ENCODE measurements around the gene LTBP1.

Gene LTBP1

DNA sequence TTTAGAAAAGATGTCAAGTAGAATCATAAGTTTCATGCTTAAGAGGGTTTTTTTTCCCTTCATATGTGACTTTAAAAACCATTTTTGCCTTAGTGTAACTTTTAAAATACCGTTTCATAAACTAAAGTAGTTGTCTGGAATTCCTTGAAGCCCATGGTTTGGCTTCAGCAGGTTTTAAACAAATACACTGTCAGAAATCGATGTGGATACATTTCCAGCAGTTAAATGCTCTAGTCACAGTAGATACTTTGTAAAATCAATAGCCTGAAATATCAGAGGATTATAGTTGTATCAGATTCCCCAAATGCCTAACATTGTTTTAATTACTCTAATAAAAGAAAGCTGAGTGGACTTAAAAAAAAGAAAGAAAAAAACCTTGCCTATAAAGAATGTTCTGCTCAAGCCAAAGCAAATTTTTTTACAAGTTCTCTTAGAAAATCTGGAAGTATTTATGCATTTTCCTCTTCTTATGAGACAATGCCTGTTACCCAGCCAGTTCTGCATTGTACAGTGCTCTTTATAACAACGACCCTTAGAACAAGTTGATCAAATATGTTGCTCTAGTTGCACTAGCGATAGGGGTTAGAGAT is 260.5 kb downstream of the LTBP1 start:
- DNase-seq, result no peak

DNA sequence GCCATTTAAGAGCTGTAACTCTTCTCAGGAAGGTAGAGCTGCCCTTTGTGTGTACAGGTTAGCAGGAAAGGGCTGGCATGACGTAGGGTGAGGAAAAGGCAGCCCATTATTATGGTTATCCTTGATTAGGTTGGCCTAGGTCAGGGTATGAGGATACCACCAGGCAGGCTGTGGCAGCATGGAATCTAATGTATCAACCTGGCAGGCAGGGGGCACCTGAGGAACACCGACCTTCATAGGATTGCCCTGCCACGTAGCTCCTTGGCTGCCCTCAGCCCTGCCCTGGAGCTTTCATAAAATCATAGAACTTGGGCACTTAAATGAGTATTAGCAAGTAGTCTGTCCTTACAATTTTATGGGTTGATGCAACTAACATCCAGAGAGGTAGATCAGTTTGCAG is 261.6 kb downstream of the LTBP1 start:
- DNase-seq, result no peak

GRCh38 chr2:33209976-33210375 is 263.2 kb downstream of the LTBP1 start:
- no peak for DNase-seq

DNA sequence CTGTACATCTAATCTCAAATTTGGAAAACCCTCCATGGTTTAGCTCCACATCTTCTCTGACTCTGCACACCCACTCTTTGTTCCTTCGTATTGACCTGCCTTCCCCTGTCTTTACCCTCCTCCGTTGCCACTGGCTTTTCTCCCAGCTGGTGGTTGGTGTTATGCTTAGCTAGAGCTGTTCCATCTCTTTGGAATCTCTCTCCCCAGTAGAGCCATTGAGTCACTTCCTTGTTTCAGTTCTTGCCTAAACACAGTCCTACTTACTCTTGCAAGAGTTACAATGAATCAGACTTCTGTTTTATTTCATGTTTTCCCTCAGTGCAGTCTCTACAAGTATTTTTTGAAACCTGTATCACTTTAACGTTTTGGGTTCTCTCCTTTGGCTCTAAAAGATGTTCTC is 263.9 kb downstream of the LTBP1 start:
- no peak for DNase-seq

DNA sequence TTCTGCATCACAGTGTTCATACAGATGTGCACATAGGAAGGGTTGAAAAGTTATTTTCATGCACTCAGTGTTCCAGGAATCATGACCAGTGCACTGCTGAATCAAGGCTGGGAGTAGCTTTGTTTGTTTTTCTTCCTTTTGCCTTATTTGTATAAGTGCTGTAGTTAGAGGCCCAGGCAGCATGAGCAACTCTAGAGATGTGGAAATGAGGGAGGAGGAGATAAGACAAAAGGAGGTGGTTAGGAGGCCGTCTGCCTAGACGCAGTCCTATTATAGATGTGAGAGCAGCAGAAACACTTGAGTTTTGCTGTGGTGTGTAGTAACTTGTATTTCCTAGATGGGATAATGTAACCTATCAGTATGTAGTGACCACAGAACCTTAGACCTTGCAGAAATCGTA is 265.4 kb downstream of the LTBP1 start:
- no peak for DNase-seq

DNA sequence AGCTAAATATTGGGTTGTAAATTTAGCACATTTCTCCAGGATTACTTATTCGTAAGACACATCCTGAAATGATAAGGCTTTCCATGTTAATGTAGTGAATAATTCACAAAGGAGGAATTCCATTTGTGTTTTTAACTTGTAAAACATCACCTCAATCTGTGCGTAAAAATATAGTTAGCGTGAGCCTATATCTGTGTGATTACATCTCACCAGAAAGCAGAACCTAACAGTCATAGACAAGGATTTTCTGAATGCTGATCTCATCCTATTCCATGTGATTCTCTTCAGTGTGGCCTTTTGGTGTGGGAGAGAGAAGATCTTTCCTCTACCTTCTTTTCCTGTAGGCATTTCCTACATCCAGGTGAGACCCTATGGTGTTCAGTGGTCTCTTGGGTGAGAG is 266.5 kb downstream of the LTBP1 start:
- no peak for DNase-seq

DNA sequence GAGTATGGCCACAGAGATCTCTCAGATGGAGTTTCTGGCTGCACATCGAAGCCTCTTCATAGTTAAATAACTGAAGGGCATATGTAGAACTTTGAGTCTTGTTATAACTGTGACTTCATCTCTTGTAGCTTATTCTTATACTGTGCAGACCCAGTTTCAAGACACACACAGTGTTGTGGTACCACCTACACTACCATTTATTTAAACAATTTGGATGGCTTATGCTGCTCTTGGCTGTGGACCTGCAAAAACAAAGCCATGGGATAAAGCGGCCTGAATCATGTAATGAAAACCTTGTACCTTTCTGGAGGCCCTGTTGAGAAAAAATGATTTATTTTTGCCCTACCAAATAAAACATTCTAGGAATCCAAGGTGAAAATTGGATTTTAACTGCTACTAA is 266.9 kb downstream of the LTBP1 start:
- no peak for DNase-seq

DNA sequence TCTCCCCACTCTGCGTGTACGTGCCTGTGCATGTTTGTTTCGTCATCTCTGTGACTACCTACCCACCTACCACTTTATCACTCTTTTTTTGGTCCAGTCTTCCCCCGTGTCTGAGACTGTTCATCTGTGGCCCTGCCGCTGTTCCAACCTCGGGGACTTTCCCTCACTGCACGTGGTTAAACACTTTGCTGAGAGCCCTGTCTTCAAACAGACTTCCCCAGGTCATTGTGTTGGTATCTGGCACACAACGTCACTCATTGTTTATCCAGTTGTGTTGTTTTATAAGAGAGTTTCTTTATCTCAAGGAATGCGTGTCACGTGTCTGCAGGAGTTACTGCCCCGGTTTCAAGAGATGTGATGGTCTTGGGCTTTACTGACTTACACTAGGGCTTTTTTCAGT is 267.7 kb downstream of the LTBP1 start:
- no peak for DNase-seq

DNA sequence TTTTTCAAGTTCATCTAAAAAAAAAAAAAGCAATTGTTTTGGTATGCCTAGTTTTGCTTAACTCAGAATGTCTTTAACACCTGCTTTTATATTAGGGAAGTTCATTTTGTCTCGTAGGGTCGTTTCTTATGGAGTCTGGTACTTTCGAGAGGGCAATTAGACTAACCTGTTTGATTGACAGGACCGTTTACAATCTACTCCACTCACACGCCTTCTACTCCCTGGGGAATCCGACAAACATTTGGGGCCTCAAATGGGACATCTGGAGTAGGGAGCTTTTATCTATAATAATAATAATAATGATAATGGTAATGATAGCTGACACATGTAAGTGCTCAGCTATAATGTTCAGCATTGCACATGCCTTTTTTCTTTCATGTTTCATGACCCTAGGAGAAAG is 268.1 kb downstream of the LTBP1 start:
- DNase-seq, result no peak

DNA sequence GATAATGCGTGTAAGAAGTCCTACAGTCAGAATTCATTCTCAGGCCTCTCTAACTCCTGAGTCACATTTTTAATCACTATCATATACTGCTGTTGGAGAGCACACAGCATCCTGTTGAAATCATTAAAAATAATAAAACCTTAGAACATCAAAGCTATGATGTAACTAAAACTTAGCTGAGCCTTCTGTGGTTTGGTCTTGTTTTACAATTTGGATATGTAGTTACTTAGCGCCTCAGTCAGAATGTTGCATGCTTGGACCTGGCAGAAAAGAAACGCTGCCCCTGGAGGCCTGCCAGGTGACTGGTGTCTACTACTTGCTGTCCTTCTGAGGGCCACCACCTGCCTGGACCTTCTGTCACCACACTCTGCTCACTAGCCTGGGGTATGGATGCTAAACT is 268.5 kb downstream of the LTBP1 start:
- DNase-seq, result no peak

DNA sequence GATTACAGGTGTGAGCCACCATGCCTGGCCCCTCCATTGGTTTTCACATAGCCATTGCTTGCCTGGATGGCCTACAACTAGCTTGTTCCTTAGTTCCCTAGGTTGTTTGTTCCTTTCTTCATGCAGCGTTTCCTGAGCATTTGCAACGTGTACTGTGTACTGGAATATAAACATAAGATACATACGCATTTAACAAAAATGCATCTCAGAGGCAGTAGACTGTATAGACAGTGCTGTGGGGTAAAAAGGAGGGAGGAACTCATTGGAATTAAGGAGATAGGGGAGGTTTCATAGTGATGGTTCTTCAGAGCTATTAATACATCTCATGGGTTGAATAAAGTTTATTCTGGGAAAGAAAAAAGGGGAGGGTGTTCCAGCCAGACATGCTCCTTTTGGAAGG is 269.2 kb downstream of the LTBP1 start:
- DNase-seq, result no peak

GRCh38 chr2:33216508-33217182 is 269.9 kb downstream of the LTBP1 start:
- DNase-seq, result no peak

DNA sequence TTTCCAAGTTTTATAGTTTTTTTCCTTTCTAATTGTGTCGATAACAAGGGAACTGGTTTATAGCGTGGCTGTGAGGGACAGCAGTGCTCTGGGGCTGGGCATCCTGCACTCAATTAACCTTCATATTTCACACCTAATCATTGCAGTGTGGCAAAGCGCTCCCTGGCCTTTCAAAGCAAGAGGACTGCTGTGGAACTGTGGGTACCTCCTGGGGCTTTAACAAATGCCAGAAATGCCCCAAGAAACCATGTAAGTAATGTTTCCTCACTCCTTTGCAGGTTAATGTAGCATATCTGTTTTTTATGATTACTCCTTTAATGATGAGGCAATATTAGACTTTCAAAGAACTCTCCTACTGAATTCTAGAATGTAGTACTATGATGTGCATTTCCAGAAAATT is 270.7 kb downstream of the LTBP1 start:
- DNase-seq, result no peak

DNA sequence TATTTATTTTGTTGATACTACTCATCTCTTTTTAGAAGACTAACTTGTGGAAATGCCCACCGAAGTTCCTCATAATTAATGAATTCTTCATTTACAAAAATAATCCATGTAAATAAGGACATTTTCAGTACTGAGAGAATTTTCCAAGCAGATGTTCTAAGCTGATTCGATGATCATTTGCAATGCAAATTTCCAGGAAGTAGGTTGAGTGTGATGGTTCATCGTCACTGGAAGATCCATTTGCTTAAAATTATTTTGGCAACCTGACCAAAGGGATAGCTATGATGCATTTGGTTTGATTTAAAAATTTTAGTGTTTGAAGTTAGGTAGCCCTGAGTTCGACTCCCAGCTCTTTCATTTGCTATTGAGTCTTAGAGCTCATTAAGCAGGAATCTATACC is 272.4 kb downstream of the LTBP1 start:
- DNase-seq, result no peak

GRCh38 chr2:33219850-33220275 is 273.1 kb downstream of the LTBP1 start:
- DNase-seq, result no peak

DNA sequence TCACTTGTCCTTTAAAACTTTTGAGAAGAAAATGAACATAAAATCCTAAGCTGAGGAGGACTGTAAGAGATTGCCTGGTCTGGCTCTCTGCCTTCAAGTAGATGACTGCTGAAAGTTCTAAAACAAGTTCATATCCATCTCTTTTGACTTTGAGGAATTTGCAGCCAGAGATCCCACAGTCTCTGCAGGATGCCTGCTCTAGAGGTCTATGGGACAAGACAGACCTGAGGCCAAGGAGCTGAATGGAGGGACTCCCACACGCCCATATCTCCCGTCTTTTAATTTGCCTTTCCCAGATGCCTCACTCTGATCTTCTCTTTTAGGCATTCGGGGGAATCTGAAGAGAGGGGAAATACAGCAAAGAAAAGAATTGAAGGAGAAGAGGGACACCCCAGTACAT is 273.8 kb downstream of the LTBP1 start:
- no peak for DNase-seq

- no peak for DNase-seq
Observed at GRCh38 chr2:33221046-33221784, 274.5 kb downstream of the LTBP1 start.

DNA sequence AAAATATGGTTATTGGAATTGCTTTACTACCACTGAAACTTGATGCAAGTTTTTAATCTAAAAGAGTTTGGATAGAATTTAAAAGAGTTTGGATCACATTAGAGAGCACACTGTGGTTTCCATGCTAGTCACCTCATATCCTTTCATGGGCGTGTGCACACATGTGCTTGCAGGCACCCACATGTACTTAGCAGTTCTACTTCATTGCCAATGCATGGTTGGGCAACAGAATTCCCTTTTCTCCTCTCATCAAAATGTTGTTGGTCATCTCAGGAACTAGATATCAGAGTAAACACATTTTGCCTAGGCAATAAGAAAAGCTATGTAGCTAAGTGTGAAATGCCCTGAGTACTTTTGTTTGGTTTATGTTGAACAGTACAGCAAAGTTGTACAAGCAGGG is 275.6 kb downstream of the LTBP1 start:
- no peak for DNase-seq

DNA sequence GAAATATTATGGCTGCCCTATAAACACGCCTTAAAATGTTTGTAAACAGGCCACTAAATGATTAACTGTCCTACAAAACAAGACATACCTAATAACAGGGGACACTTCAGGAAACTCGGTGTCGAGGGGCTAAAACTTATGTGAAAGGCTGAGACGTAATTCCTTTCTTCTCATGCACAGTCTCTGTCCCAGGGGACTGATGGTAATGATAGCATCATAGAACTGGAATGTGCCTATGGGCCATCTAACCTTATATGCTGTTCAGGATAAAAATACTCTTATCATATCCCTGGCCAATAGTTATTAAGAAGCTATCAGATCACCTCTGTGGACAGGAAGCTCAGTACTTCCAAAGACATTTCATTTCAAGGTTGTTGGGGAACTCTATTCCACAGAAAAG is 277.1 kb downstream of the LTBP1 start:
- no peak for DNase-seq

GRCh38 chr2:33225350-33225749 is 278.6 kb downstream of the LTBP1 start:
- DNase-seq, result no peak

GRCh38 chr2:33226546-33226945 is 279.8 kb downstream of the LTBP1 start:
- no peak for DNase-seq

GRCh38 chr2:33229646-33230045 is 282.9 kb downstream of the LTBP1 start:
- DNase-seq, result no peak

- no peak for DNase-seq
Observed at GRCh38 chr2:33230195-33230594, 283.4 kb downstream of the LTBP1 start.

- no peak for DNase-seq
Observed at GRCh38 chr2:33230842-33231241, 284.1 kb downstream of the LTBP1 start.

Measured in effector CD4-positive, alpha-beta T cell (primary cell).